Skeletal muscle tissue (tissue), 4 donors: Measurements from ENCODE around the gene DPY19L2. TPM values are rescaled to one million over a fixed set of nuclear protein-coding genes. Genes with fewer than 3 reads are reported as not detected.
"Not testable (repeated sequence)": the region's sequence is repeated elsewhere in the genome, so short reads cannot be mapped to it uniquely, and the experiment has no call there.

Experiments used
- H3K27ac ChIP-seq: one replicate; pipeline ENCODE4 v1.7.0; 2013; ENCODE audit warnings: mild to moderate bottlenecking, low read depth, low read length, inconsistent platforms
- H3K27me3 ChIP-seq, 3 donors: one replicate each; pipeline ENCODE4 v1.7.0; 2013; ENCODE audit warnings: low read length in 3 of 3; ENCODE audit not compliant: control insufficient read depth in 3 of 3, insufficient read depth in 3 of 3
- H3K36me3 ChIP-seq, 3 donors: one replicate each; pipeline ENCODE4 v1.7.0; 2013; ENCODE audit warnings: low read length in 3 of 3; ENCODE audit not compliant: control insufficient read depth in 3 of 3, insufficient read depth in 3 of 3
- H3K4me1 ChIP-seq, 3 donors: one replicate each; pipeline ENCODE4 v1.7.0; 2013; ENCODE audit warnings: low read length in 3 of 3, mild to moderate bottlenecking in 3 of 3; ENCODE audit not compliant: control insufficient read depth in 3 of 3, insufficient read depth in 3 of 3
- H3K4me3 ChIP-seq, 3 donors: one replicate each; pipeline ENCODE4 v1.7.0; 2013; ENCODE audit warnings: low read length in 3 of 3
- H3K9ac ChIP-seq, 3 donors: one replicate each; pipeline ENCODE4 v1.7.0; 2013; ENCODE audit warnings: low read length in 3 of 3, mild to moderate bottlenecking in 3 of 3, moderate library complexity in 2 of 3, low read depth in 1 of 3
- H3K9me3 ChIP-seq, 3 donors: one replicate each; pipeline ENCODE4 v1.7.0; 2013; ENCODE audit warnings: low read length in 3 of 3; ENCODE audit not compliant: control insufficient read depth in 3 of 3
- total RNA-seq: library from RNA; depleted of rRNA; stranded (reverse); fragments of >200 nt; gene quantifications from one replicate; pipeline ENCODE4 v1.2.3, GENCODE V29; 2014
- donor health status: Osteomylitis.

DPY19L2 gene
- total RNA-seq, 1 donor from 2014 or later: 12.5 TPM

GRCh38 chr12:63611285-63611684, 57.0 kb downstream of the DPY19L2 start:
- H3K9ac ChIP-seq, H3K27ac ChIP-seq, H3K4me1 ChIP-seq, H3K4me3 ChIP-seq, H3K9me3 ChIP-seq, H3K27me3 ChIP-seq, H3K36me3 ChIP-seq: not testable (repeated sequence)

GRCh38 chr12:63609281-63609680, 59.0 kb downstream of the DPY19L2 start:
- not testable (repeated sequence) for H3K9ac ChIP-seq, H3K4me1 ChIP-seq, H3K4me3 ChIP-seq, H3K9me3 ChIP-seq, H3K36me3 ChIP-seq, H3K27ac ChIP-seq, H3K27me3 ChIP-seq

GRCh38 chr12:63604985-63605384, 63.3 kb downstream of the DPY19L2 start:
- not testable (repeated sequence) for H3K27ac ChIP-seq, H3K4me1 ChIP-seq, H3K27me3 ChIP-seq, H3K9ac ChIP-seq, H3K36me3 ChIP-seq, H3K4me3 ChIP-seq, H3K9me3 ChIP-seq

- not testable (repeated sequence) for H3K27ac ChIP-seq, H3K9me3 ChIP-seq, H3K27me3 ChIP-seq, H3K9ac ChIP-seq, H3K36me3 ChIP-seq, H3K4me3 ChIP-seq, H3K4me1 ChIP-seq
These were observed 73.5 kb downstream of the DPY19L2 start for GRCh38 chr12:63594828-63595227.

- H3K27me3 ChIP-seq, H3K36me3 ChIP-seq, H3K27ac ChIP-seq, H3K4me3 ChIP-seq, H3K9me3 ChIP-seq, H3K4me1 ChIP-seq, H3K9ac ChIP-seq: not testable (repeated sequence)
These were observed 83.9 kb downstream of the DPY19L2 start for GRCh38 chr12:63584426-63584825.

GRCh38 chr12:63583289-63583688, 85.0 kb downstream of the DPY19L2 start:
- not testable (repeated sequence) for H3K9me3 ChIP-seq, H3K4me3 ChIP-seq, H3K4me1 ChIP-seq, H3K27ac ChIP-seq, H3K36me3 ChIP-seq, H3K27me3 ChIP-seq, H3K9ac ChIP-seq

GRCh38 chr12:63577631-63578030, 90.7 kb downstream of the DPY19L2 start:
- H3K4me3 ChIP-seq, H3K9ac ChIP-seq, H3K36me3 ChIP-seq, H3K27ac ChIP-seq, H3K4me1 ChIP-seq, H3K9me3 ChIP-seq, H3K27me3 ChIP-seq: not testable (repeated sequence)

GRCh38 chr12:63572038-63572437, 96.3 kb downstream of the DPY19L2 start:
- not testable (repeated sequence) for H3K36me3 ChIP-seq, H3K4me3 ChIP-seq, H3K4me1 ChIP-seq, H3K27me3 ChIP-seq, H3K27ac ChIP-seq, H3K9ac ChIP-seq, H3K9me3 ChIP-seq

- not testable (repeated sequence) for H3K4me1 ChIP-seq, H3K9me3 ChIP-seq, H3K9ac ChIP-seq, H3K27ac ChIP-seq, H3K36me3 ChIP-seq, H3K4me3 ChIP-seq, H3K27me3 ChIP-seq
These were observed 109.8 kb downstream of the DPY19L2 start for GRCh38 chr12:63558445-63558844.

GRCh38 chr12:63551397-63551796, 116.9 kb downstream of the DPY19L2 start:
- not testable (repeated sequence) for H3K9me3 ChIP-seq, H3K4me1 ChIP-seq, H3K9ac ChIP-seq, H3K27ac ChIP-seq, H3K27me3 ChIP-seq, H3K36me3 ChIP-seq, H3K4me3 ChIP-seq

GRCh38 chr12:63549034-63549433, 119.3 kb downstream of the DPY19L2 start:
- H3K27me3 ChIP-seq, H3K9ac ChIP-seq, H3K9me3 ChIP-seq, H3K4me3 ChIP-seq, H3K36me3 ChIP-seq, H3K4me1 ChIP-seq, H3K27ac ChIP-seq: not testable (repeated sequence)
